ENCODE data around the gene GDPGP1.

Gene GDPGP1

DNA sequence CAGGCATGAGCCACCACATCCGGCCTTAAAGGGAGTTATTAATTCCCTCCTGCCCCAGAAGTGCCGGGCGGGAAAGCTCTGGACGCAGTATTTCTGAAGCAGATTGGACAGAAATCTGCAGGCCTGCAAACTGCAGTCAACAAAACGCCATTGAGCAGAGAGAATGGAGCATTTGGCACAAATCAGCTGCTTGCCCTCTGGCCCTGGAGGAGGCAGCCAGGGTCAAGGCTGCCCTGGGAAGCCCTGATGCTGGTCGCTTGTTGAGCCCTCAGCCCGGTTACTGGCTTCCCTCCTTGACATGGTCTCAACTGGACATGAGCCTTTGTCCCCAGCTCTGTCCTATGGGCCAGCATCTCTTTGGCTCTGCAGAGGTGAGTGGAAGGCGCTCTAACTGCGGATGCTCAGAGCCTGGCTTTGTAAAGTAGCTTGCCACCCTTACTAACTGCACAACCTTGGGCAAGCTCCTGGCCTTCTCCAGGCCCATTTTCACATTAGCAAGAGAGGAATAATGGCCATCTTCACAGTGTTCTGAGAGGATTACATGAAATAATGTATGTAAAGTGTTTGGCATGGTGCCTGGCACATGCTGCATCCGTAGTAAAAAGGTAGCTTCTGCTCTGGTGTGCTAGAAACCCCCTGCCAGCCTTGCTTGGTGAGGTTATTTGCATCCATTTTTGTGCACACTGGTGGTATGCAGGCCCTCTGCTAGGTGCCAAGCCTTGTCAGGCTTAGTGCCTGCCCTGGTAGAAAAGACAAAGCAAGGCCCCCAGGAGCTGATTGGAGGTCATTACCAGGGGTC is 28.8 kb upstream of the GDPGP1 start:
- DNase-seq, result peak; percentile 41

DNA sequence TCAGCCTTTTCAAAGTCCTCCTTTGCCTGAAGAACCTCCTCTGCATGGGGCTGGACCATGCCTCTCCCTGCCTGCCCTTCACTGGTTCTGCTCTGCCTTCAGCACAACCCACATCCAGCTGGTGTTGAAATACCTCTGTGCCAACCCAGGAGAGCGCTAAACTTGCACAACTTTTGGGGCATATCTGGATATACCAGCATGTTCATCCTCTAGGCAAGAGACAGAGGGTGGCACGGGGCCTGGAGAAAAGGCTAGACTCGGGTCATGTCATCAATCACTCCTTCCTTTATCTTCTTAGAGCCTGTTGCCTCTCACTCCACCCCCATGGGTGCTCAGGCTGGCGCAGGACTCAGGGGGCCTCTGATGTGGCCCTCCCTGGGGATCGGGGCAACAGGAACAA is 28.1 kb upstream of the GDPGP1 start:
- peak; percentile 32 for DNase-seq

DNA sequence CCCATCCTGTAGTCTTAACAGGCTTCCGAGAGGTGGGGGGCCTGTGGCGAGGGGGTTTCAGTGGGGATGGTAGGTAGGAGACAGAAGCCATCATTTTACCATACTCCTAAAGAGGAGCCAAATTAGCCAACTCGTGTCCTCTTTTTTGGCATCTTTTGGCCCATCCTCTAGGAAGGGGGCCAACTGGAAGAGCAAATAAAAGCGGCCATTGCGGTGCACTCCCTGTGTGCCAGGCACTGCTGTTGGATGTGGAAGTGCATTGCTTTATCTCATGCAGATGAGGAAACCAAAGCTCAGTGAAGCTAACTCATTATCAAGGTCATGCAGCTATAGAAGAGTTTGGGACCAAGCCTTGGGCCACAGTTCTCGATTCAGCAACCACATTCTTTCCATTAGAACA is 26.8 kb upstream of the GDPGP1 start:
- DNase-seq, result no peak

DNA sequence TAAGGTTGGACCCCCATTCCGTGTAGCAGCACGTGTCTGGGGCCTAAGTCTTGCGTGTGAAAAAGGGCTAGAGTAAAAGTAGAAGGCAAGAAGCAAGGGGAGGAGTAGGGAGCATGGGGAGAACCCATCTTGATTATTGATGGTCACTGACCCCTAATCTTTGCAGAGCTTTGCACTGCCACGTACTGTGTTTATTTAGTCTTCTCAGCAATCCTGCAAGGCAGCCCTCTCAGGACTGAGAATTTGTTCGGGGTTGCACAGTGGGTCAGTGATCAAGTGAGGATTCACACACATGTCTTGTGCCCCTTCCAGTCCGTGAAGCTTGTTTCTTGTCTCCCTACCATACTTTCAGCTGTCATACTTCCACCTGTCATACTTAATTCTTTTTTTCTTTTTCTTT is 25.7 kb upstream of the GDPGP1 start:
- no peak for DNase-seq

DNA sequence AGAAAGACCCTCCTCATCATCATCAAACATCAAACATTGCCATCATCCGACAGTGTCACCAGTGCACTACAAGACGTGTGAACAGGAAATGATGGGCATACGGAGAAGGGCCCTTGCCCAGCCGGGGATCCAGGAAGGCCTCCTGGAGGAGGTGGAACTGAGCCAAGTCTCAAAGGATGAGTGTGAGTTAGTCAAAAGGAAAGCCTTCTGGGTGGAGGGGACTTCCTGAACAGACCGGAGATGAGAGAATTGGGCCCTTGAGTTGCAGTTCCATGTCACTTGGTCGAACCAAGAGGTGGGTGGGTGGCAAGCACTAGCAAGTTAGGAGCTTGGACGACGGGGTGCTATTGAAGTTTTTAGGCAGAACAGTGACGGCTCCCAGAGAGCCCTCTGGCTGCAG is 24.4 kb upstream of the GDPGP1 start:
- DNase-seq, result no peak

DNA sequence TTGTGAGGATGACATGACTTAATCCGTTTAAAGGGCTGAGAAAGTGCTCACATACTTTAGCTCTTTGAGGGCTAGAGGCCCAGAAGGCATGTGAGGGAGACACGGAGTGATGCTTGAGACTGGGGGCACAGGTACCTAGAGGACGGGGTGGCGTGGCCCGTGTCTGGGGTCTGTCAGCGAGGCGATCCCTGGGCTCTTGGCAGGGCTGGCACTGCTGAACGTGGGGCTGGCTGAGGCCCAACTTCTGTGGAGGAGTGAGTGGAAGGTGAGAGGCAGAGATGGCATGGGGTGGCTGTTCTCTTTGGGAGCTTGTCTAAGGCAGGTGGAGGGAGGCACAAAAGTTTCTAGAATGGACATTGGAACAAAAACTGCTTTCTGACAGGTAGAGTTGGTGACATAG is 23.4 kb upstream of the GDPGP1 start:
- DNase-seq, result no peak

DNA sequence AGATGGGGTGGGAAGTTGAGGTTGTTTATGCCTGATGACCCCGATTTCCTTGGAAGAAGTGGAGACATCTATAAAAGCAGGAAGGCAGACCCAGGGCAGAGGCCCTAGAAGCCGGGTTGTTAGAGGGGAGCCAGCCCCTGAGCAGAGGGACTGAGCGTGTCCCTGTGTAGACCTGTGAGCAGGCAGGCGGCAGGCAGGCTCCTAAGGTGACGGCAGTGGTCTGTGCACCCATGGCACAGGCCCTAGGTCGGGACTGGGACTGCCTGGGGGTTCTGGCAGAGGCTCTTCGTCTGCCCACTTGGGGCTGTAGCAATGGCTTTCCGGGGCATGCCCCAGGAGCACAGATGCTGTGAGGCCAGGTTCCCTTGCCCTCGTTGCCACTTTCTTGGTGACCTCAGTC is 23.0 kb upstream of the GDPGP1 start:
- DNase-seq, result no peak

DNA sequence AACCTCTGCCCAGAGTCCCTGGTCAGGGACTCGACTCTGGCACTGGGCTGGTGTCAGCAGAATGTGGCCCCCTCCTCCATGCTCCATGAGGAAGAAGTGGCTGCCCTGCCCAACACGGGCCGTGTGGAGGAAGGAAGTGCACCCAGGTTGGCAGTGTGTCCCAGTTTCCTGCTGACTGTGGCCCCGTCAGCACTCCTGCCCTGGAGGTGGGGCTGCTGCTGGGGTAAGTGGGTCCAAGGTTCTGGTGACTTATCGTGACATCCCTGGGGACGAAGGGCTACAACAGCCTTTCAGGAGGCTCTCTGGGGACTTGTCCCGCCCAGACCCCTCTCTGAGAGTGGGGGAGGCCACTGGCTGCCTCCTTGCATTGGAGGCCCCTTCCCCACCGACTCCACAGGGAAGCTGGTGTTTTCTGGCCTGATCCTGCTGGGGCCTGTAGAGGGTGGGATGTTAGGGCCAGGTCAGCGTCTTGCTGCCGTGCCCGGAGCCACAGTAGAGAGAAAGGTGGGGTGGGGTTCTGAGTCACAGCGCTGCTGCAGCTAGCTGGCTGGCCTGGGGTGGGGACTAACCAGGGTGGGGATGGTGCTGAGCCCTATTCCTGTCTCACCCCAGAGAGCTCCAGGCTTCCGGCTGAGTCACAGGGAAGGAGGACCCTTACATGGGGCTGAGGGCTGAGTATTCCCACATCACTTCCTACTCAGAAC is 22.4 kb upstream of the GDPGP1 start:
- DNase-seq, result peak; percentile 87

DNA sequence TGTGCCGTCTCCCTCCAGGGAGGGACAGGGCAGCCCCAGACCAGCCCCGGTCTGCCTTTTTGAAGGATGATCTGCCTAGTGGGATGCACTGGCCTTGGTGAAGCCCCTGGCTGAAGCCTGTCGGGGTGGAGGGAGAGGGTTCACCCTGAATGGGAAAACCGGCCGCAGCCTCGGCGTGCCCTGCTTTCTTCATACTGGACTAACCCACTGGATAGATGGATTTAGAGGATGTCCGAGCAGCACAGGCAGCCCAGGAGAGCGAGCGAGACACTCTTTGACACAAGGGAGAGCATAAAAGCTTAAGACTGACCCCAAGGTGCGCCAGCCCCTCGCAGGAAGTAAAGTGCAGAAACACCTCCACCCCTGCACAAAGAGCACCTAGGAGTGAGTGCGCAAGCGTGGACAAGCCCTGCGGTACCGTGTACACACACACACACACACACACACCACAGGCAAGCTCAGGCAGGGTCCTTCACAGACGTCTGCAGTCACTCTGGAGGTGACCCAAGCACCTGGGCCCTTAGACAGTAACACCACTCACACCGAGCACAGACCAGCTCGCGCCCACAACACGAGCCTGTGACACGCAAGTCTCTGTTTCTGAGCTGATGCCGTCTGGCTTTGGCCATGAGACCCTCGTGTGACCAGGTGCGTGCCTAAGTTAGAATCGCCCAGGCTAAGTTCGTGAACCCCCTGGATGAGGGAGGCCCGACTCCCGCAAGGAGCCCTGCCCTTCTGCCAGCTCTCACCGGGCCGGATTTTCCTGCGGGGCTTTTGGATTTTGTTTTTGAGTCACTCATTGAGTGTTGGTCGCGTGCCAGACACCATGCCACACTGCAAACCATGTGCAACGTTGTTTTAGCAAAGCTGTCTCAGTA is 21.5 kb upstream of the GDPGP1 start:
- peak; percentile 49 for DNase-seq

DNA sequence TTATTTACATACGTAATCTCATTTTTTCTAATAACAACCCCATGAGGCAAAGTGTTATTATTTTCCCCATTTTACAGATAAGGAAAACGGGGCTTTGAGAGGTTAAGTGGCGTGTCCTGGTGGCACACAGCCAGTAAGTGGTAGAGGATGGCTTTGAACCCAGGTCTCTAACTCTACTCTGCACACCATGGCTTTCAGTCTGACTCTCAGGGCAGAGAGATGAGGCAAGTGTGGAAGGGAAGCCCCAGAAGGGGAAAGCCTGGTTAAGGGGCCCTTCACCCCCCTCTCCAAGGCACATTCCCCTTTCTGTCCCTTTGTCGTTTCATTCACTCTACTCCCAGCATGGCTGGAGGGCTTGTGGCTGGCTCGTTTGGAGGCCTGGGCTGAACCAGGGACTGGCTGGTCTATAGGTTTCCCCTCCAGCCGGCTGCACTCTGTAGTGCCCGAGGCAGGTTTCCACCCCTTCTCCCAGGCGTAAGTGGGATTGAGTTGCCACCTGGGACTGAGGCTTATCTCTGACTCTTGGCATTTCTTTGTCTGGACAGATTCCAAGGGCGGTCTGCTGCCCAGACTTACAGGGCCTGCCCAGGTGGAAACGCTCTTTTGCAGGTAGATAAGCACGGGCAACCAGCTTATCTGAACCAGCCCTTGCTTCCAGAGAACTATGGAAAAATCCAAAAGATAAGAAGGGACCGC is 20.7 kb upstream of the GDPGP1 start:
- peak; percentile 89 for DNase-seq

DNA sequence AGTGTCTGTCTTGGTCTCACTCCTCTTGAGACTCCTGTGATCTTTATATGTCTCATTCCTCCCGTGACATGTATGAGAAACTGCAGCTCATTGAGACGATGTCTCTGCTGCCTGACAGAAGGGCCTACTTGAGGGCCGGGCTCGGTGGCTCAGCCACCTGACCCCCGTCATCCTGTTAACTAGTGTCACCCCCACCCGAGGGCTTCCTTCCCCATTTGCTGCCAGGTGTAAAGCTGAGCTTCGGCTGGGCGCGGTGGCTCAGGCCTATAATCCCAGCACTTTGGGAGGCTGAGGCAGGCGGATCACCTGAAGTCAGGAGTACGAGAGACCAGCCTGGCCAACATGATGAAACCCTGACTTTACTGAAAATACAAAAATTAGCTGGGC is 20.2 kb upstream of the GDPGP1 start:
- no peak for DNase-seq

DNA sequence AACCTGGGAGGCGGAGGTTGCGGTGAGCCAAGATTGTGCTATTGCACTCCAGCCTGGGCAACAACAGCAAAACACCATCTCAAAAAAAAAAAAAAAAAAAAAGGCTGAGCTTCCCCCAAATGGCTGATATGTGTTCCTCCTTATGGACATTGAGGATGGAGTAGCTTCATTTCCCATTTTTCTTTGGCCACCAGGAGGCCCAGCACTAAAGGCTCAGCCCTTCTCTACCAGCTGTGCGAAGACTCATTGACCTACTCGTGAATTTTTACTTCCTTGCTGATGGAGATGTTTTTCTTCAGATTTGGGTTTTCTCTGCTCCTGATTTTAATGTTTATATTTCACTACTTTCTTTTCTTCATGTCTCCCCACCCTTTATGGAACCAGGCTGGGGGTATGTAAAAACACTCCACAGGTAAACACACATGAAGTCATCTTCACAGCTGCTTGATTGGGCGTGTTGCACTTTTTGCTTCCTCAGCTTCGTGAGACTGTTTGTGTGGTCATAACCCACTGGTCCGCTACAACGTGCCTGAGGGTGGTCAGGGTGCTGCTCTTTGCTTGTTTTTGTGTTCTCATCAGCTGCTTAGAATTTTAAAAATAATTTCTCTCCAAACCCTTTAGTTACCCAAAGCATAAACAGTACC is 19.3 kb upstream of the GDPGP1 start:
- DNase-seq, result no peak

DNA sequence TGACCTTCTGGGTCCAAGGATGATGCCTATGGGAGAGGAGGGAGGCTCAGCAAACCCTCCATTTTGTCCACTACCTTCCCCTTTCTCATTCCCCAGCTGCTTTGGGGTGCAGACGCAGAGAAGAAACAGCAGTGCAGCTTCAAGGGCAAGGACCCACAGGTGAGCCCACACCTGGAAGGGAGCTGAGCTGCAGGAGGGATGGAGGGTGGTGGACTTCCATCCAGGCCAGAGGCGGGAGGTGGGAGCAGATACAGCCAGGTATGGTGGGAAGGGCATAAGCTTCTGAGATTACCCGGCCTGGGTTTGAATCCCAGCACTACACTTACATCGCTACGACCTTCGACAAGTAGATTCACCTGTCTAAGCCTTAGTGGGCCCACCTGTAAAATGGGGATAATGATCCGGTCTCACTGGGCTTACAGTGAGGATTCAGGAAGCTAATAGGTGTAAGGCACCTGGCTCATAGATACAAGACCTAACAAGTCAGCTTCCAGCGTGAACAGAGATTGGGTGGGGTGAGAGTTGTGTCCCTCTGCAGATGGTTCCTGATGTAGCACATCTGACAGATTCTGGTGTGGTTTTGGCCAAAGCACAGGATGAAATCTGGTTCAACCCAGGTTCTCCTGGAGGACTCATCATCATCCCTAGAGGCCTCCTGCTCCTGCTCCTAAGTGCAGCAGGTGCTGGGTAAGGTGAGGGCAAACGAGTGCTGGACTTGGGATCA is 16.2 kb upstream of the GDPGP1 start:
- no peak for DNase-seq

DNA sequence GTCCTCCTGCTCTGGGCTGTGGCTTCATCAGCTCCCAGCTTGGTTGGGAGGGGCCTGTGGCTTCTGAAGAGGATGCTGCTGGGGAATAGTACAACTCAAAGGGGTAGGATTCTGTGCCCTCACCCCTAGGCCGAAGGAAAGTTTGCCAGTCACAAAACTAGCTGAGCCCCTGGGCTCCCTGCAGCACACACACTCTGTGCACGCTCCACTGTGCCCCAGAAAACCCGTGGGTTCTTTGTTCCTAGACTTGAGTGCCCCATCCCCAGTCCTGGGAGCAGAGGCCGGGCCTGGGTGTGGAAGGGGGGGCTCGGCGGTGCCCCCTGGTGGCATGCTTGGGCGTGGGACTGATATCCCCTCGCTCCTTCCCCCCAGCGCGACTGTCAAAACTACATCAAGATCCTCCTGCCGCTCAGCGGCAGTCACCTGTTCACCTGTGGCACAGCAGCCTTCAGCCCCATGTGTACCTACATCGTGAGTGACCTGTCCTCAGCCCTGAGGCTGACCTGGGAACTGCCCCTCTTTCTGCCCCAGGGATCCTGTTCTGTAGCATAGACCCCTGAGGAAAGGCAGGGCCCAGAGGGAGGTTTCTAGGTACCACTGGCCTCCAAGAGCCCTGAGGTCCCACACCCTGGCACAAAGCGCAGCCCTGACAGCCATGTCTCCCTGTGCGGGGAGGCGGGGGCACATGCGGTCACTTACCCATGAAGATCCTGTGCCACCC is 14.4 kb upstream of the GDPGP1 start:
- peak; percentile 76 for DNase-seq

DNA sequence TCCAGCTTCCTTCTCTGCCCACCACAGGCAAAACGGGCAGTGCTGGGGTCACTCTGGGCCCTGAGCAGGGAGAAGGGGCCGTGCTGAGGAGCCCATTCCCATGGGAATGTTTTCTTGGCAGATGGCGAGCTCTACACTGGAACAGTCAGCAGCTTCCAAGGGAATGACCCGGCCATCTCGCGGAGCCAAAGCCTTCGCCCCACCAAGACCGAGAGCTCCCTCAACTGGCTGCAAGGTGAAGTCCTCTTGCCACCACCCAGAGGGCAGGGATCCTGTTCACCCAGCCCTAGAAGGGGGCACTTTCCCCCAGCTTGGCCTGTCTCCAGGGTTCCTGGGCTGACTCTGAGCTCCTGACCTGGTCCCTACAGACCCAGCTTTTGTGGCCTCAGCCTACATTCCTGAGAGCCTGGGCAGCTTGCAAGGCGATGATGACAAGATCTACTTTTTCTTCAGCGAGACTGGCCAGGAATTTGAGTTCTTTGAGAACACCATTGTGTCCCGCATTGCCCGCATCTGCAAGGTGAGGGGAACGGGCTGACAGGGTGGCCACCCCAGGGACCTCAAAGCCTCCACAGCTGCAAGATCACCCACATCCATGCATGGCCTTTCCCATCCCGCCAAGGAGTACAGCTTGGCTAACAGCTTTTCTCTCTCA is 12.6 kb upstream of the GDPGP1 start:
- peak; percentile 87 for DNase-seq

DNA sequence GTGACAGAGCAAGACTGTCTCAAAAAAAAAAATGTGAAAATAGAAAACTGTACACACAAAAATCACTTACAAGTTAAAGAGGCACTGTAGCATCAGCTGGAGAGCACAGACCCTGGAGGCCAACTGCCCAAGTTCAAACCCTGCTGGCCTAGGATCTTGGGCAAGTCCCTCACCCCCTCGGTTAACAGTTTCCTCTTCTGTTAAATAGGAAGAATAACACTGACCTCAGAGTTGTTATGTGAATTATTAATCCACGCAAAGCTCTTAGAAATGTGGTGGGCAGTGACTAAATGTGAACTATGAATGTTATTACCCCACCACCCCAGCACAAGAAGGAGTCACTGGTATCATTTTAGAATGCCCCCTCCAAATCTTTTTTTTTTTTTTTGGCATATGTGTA is 11.5 kb upstream of the GDPGP1 start:
- no peak for DNase-seq

DNA sequence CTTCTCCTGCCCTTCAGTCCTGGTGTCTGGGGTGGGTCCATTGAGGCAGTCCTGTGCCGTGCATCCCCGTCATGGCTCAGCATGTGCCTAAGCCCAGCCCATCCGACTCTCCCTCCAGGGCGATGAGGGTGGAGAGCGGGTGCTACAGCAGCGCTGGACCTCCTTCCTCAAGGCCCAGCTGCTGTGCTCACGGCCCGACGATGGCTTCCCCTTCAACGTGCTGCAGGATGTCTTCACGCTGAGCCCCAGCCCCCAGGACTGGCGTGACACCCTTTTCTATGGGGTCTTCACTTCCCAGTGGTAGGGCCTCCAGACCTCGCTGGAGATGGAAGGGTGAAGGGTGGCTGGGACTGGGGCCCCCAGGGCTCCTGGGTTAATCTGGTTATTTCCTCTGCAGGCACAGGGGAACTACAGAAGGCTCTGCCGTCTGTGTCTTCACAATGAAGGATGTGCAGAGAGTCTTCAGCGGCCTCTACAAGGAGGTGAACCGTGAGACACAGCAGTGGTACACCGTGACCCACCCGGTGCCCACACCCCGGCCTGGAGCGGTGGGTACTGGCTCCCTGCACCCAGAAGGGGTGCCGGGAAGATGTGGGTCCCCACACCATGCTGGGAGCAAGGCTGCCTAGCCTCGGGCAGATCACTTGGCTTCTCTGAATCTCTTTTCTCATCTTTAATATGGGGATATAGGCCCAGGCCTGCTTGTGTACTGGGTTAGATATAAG is 10.4 kb upstream of the GDPGP1 start:
- DNase-seq, result no peak

DNA sequence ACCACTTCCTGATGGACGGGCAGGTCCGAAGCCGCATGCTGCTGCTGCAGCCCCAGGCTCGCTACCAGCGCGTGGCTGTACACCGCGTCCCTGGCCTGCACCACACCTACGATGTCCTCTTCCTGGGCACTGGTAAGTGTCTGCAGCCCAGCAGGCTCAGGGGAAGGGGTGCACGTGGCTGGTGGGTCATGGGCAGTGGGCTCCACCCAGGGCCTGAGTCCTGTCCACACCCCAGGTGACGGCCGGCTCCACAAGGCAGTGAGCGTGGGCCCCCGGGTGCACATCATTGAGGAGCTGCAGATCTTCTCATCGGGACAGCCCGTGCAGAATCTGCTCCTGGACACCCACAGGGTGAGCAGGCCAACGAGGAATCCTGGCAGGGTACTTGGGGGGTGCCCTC is 9.0 kb upstream of the GDPGP1 start:
- DNase-seq, result no peak

DNA sequence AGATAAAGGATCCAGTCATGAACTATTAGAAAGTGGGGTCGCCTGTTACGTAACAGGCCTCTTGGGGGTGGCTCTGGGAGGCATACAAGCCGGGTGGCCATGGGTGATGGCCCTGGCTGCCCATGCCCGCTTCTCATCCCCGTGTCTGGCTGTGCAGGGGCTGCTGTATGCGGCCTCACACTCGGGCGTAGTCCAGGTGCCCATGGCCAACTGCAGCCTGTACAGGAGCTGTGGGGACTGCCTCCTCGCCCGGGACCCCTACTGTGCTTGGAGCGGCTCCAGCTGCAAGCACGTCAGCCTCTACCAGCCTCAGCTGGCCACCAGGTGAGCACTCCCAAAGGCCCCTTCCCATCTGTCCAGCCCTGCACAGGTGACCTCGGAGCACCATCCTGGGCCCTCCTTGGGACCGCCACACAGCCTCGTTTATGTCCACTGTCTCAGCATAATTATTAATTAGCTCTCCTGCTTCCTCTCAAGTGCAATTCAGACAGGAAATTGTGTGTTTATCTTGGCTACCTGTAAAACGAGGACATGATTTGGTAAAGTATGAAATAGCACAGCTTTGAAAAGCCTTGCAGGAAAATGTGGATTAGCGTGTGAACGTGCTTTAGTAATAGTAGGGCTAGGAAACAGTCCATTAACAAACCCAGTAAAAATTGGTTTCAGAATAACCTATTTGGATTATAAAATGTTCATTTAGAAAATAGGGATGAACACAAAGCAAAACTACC is 8.3 kb upstream of the GDPGP1 start:
- no peak for DNase-seq
